ENCODE results near the gene SLC4A4. TPM values are rescaled to one million over a fixed set of nuclear protein-coding genes. Genes with fewer than 3 reads are reported as not detected.

SLC4A4 gene
- total and polyA plus RNA-seq, 2 of the 8 experiments (the other 6 are each of a cell fraction or from before 2014, with no cell fraction given) = 0.67 to 2.8 TPM

DNA sequence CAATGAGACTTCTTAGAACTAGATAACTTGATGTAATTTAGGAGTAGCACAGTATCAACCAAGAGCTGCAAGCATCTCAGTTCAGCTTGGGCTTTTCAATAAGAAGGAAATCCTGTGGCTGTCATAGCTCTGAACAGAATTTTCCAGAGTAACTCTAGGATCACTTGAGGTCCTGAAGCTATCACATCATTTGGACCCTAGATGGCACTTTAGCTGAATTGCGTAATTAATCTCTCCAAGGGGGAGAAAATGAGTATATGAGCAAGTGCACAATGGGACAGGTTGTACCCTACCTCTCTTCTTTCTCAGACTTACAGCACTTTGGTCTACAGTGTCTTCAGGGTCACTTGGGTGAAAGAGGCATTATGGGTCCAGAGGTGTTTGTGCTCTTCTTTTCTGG lies 45.2 kb downstream of the SLC4A4 start:
- no peaks in the 10 kb centered on the region for H3K23me2 ChIP-seq (ENCODE audit: low read depth, low read length)
- H2BK120ac ChIP-seq (replicated peaks; ENCODE audit: low read depth, low read length) = no peak overlapping the region
- no peak overlapping the region for H3K4me2 ChIP-seq (ENCODE audit: insufficient read depth in 1 of 2, low read depth in 2 of 2, low read length in 2 of 2)
- ChIA-PET POLR2A (ENCODE audit: partially characterized antibody) (no interaction called here), CTCF (ENCODE audit: partially characterized antibody) (no interaction called here)
- no peak overlapping the region for H4K8ac ChIP-seq (ENCODE audit: extremely low read depth, insufficient read depth, low read length)
- WGBS, 2 experiments (ENCODE audit: extremely low coverage in 1 of 2, insufficient coverage in 1 of 2, insufficient read length in 1 of 2, insufficient replicate concordance in 2 of 2, low coverage in 1 of 2, low lambda C conversion rate in 2 of 2, missing lambda C conversion rate in 1 of 2) = 90% methylated on average over 1 of the region's 1 CpG; no CpG with 5 or more reads in 1 of the 2 experiments
- H2BK20ac ChIP-seq (ENCODE audit: low read length) = no peak overlapping the region
- H3K18ac ChIP-seq (ENCODE audit: extremely low read depth, low read length) = no peak overlapping the region
- H3K4me1 ChIP-seq (replicated peaks in 1 of 4; ENCODE audit: control insufficient read depth in 3 of 4, insufficient read depth in 4 of 4, low read length in 3 of 4) = no peaks in the 10 kb centered on the region
- no peak overlapping the region for H2BK12ac ChIP-seq (ENCODE audit: low read depth, low read length)
- no peak overlapping the region for H3K23ac ChIP-seq (ENCODE audit: insufficient read length)
- no peaks in the 10 kb centered on the region for H3K9me3 ChIP-seq (ENCODE audit: insufficient read depth in 2 of 2, low read depth in 1 of 2, low read length in 1 of 2)
- no peak overlapping the region for H3K27ac ChIP-seq (ENCODE audit: low read depth, low read length)
- H3K56ac ChIP-seq (replicated peaks; ENCODE audit: insufficient read length, low read depth, low read length) = no peak overlapping the region
- no peak overlapping the region for H3K14ac ChIP-seq (ENCODE audit: insufficient read length)
- no peak overlapping the region for H3K9ac ChIP-seq (replicated peaks in 1 of 4; ENCODE audit: extremely low read depth in 1 of 4, low read depth in 3 of 4, low read length in 3 of 4)
- H3K4ac ChIP-seq (replicated peaks; ENCODE audit: insufficient read length, low read depth, low read length) = no peak overlapping the region
- H3K27me3 ChIP-seq (replicated peaks in 1 of 4; ENCODE audit: control insufficient read depth in 3 of 4, extremely low read depth in 1 of 4, insufficient read depth in 3 of 4, low read length in 3 of 4) = no peaks in the 10 kb centered on the region; a peak in 1 of 7 replicates
- no peaks in the 10 kb centered on the region for H3K79me2 ChIP-seq (ENCODE audit: control insufficient read depth in 1 of 2, insufficient read depth in 2 of 2, low read length in 2 of 2)
- no peaks in the 10 kb centered on the region for H3K79me1 ChIP-seq (ENCODE audit: low read depth, low read length)
- no peak overlapping the region for H2BK15ac ChIP-seq (ENCODE audit: low read length)
- H2BK5ac ChIP-seq (ENCODE audit: low read depth, low read length) = no peak overlapping the region
- H2AK5ac ChIP-seq (ENCODE audit: low read depth, low read length) = no peak overlapping the region
- H4K91ac ChIP-seq (replicated peaks; ENCODE audit: insufficient read length, low read length) = no peak overlapping the region
- TF ChIP-seq POU5F1 (IDR thresholded peaks at IDR 0.05; ENCODE audit: low read depth, low read length) (no peak), POLR2AphosphoS5 (IDR thresholded peaks at IDR 0.05; ENCODE audit: low read depth, low read length) (no peak), CEBPB (IDR thresholded peaks at IDR 0.05; ENCODE audit: low read depth, low read length) (peak; percentile 78), KDM5A (IDR thresholded peaks at IDR 0.05; ENCODE audit: low read length) (no peak)
- H2AFZ ChIP-seq (ENCODE audit: low read length) = no peak overlapping the region
- H3K4me3 ChIP-seq (ENCODE audit: extremely low read depth in 1 of 4, insufficient read depth in 2 of 4, low read depth in 3 of 4, low read length in 4 of 4) = no peak overlapping the region
- DNase-seq (ENCODE audit: low read depth in 1 of 2, low spot score in 2 of 2) = no peak
- H3K36me3 ChIP-seq (ENCODE audit: control insufficient read depth in 2 of 4, insufficient read depth in 4 of 4, low read length in 3 of 4) = no peaks in the 10 kb centered on the region
- no peak for FAIRE-seq
- H4K5ac ChIP-seq (ENCODE audit: insufficient read length, low read depth, low read length) = no peak overlapping the region
- H4K20me1 ChIP-seq (replicated peaks in 1 of 2; ENCODE audit: control insufficient read depth in 1 of 2, insufficient read depth in 2 of 2, low read length in 2 of 2) = no peaks in the 10 kb centered on the region

Measured in H1 (cell line).